Liver (tissue), 9 donors: ENCODE data around the gene PLA1A. TPM values are rescaled to one million over a fixed set of nuclear protein-coding genes. Genes with fewer than 3 reads are reported as not detected.

Source experiments
- DNase-seq: peaks from one replicate; pipeline ENCODE4 v3.0.0-alpha.2; 2017; ENCODE audit warnings: low spot score
- H3K27ac ChIP-seq, 2 donors: one replicate each; pipeline ENCODE4 v1.7.0; 2013; ENCODE audit warnings: inconsistent platforms in 2 of 2, low read length in 2 of 2, control low read depth in 1 of 2, low read depth in 1 of 2, mild to moderate bottlenecking in 1 of 2
- H3K27me3 ChIP-seq, 4 donors: one replicate each; pipeline versions ENCODE4 v1.6.1 to v1.7.0; 2013; ENCODE audit warnings: low read length in 3 of 4, inconsistent platforms in 1 of 4, mild to moderate bottlenecking in 1 of 4, moderate library complexity in 1 of 4; ENCODE audit not compliant: control insufficient read depth in 4 of 4, insufficient read depth in 4 of 4
- H3K36me3 ChIP-seq, 4 donors: one replicate each; pipeline versions ENCODE4 v1.6.1 to v1.7.0; 2013; ENCODE audit warnings: low read length in 3 of 4, mild to moderate bottlenecking in 3 of 4, low read depth in 1 of 4, moderate library complexity in 1 of 4; ENCODE audit not compliant: control insufficient read depth in 4 of 4, insufficient read depth in 3 of 4
- H3K4me1 ChIP-seq, 4 donors: one replicate each; pipeline versions ENCODE4 v1.6.1 to v1.7.0; 2013; ENCODE audit warnings: low read length in 3 of 4, mild to moderate bottlenecking in 3 of 4, moderate library complexity in 1 of 4; ENCODE audit not compliant: control insufficient read depth in 4 of 4, insufficient read depth in 4 of 4
- H3K4me3 ChIP-seq, 3 donors: one replicate each; pipeline versions ENCODE4 v1.6.1 to v1.7.0; 2013; ENCODE audit warnings: low read length in 3 of 3, control low read depth in 1 of 3, low read depth in 1 of 3, mild to moderate bottlenecking in 1 of 3
- H3K9ac ChIP-seq, 2 donors: one replicate each; pipeline ENCODE4 v1.7.0; 2013; ENCODE audit warnings: low read length in 2 of 2, mild to moderate bottlenecking in 2 of 2, moderate library complexity in 2 of 2, control low read depth in 1 of 2, low read depth in 1 of 2
- H3K9me3 ChIP-seq, 4 donors: one replicate each; pipeline versions ENCODE4 v1.6.1 to v1.7.0; 2013; ENCODE audit warnings: low read length in 3 of 4; ENCODE audit not compliant: control insufficient read depth in 4 of 4
- ATF3 ChIP-seq: IDR thresholded peaks from 2 replicates; pipeline ENCODE4 v1.6.1; 2016; ENCODE audit warnings: antibody characterized with exemption
- FOXA1 ChIP-seq: IDR thresholded peaks from 2 replicates; pipeline ENCODE4 v1.6.1; 2016; ENCODE audit warnings: antibody characterized with exemption
- FOXA2 ChIP-seq: IDR thresholded peaks from 2 replicates; pipeline ENCODE4 v1.6.1; 2016; ENCODE audit warnings: antibody characterized with exemption
- GABPA ChIP-seq, 2 donors: IDR thresholded peaks in 1 of 2; conservative IDR thresholded peaks in 1 of 2; 2 replicates each; pipeline ENCODE4 v1.6.1; 2016; ENCODE audit warnings: antibody characterized with exemption in 2 of 2, mild to moderate bottlenecking in 1 of 2, moderate library complexity in 1 of 2
- HNF4A ChIP-seq, 2 donors: conservative IDR thresholded peaks; 2 replicates each; pipeline ENCODE4 v1.6.1; 2016; ENCODE audit warnings: antibody characterized with exemption in 2 of 2, mild to moderate bottlenecking in 2 of 2
- HNF4G ChIP-seq: IDR thresholded peaks from 2 replicates; pipeline ENCODE4 v1.6.1; 2016; ENCODE audit warnings: antibody characterized with exemption
- JUND ChIP-seq, 2 donors: IDR thresholded peaks; 2 replicates each; pipeline ENCODE4 v1.6.1; 2016; ENCODE audit warnings: antibody characterized with exemption in 2 of 2
- MAX ChIP-seq: IDR thresholded peaks from 2 replicates; pipeline ENCODE4 v1.6.1; 2016; ENCODE audit warnings: antibody characterized with exemption
- NR2F2 ChIP-seq: IDR thresholded peaks from 2 replicates; pipeline ENCODE4 v1.6.1; 2016; ENCODE audit warnings: antibody characterized with exemption
- RAD21 ChIP-seq, 2 donors: IDR thresholded peaks; 2 replicates each; pipeline ENCODE4 v1.6.1; 2016; ENCODE audit warnings: antibody characterized with exemption in 2 of 2, mild to moderate bottlenecking in 2 of 2
- REST ChIP-seq: IDR thresholded peaks from 2 replicates; pipeline ENCODE4 v1.6.1; 2016; ENCODE audit warnings: antibody characterized with exemption, mild to moderate bottlenecking
- SP1 ChIP-seq: IDR thresholded peaks from 2 replicates; pipeline ENCODE4 v1.6.1; 2018; ENCODE audit warnings: antibody characterized with exemption, mild to moderate bottlenecking
- YY1 ChIP-seq: IDR thresholded peaks from 2 replicates; pipeline ENCODE4 v1.6.1; 2016; ENCODE audit warnings: antibody characterized with exemption, mild to moderate bottlenecking
- ZBTB33 ChIP-seq: IDR thresholded peaks from 2 replicates; pipeline ENCODE4 v1.6.1; 2016; ENCODE audit warnings: antibody characterized with exemption
- WGBS: extraction: QIAGEN DNeasy Blood & Tissue Kit; methylation state at CpG from one replicate; pipeline ENCODE4 v1.1.7; 2013; 5-methylcytosine and 5-hydroxymethylcytosine counted together
- polyA plus RNA-seq, 2 donors: library from polyadenylated mRNA; stranded (reverse) in 1 of 2; unstranded in 1 of 2; fragments of 200-250 nt in 1 of 2; fragments of >200 nt in 1 of 2; fragmentation: Nextera tagmentation in 1 of 2; extraction: Ambion mirVana in 1 of 2; gene quantifications; one replicate each; pipeline versions ENCODE4 v1.2.1 to v1.2.3, GENCODE V29; 2013 to 2015
- total RNA-seq, 2 donors: library from RNA; depleted of rRNA; stranded (reverse); fragments of >200 nt; gene quantifications; one replicate each; pipeline ENCODE4 v1.2.3, GENCODE V29; 2014
- TF ChIP-seq, protein P1 (sequence below): fragments of 150-350 bp; IDR thresholded peaks from 2 replicates; pipeline ENCODE4 v1.5.1; 2017; ENCODE audit warnings: improper control_type of control experiment, low read depth, low read length; ENCODE audit not compliant: missing input control
- donor health status: healthy.
- donor health status: healthy.
- donor health status: healthy.
- donor health status: healthy.
- donor health status: healthy.

Gene PLA1A
- total and polyA plus RNA-seq, 4 donors: 6.0 to 63.9 (median 33.0) TPM

- Histone ChIP-seq H3K4me3 (no peak overlapping the region), H3K9ac (no peak overlapping the region), H3K36me3 (peaks cover 0 to 3% (median 0%) of the 10 kb centered on the region in 4 donors), H3K27me3 (no peaks in the 10 kb centered on the region), H3K9me3 (no peaks in the 10 kb centered on the region), H3K4me1 (no peaks in the 10 kb centered on the region), H3K27ac (no peak overlapping the region)
- DNase-seq: no peak
- TF ChIP-seq YY1: no peak
- TF ChIP-seq MAX: no peak
- no peak for TF ChIP-seq FOXA2
- TF ChIP-seq NR2F2: no peak
- TF ChIP-seq GABPA (IDR thresholded peaks at IDR 0.05 in 1 of 2, conservative IDR thresholded peaks at IDR 0.05 in 1 of 2): no peak
- TF ChIP-seq JUND (IDR thresholded peaks at IDR 0.05): no peak
- TF ChIP-seq ATF3: no peak
- TF ChIP-seq HNF4G: no peak
- no peak for TF ChIP-seq RAD21 (IDR thresholded peaks at IDR 0.05)
- 92% methylated on average over 7 of the region's 7 CpGs for WGBS
Observed at GRCh38 chr3:119630880-119631329, 33.2 kb downstream of the PLA1A start.

DNA sequence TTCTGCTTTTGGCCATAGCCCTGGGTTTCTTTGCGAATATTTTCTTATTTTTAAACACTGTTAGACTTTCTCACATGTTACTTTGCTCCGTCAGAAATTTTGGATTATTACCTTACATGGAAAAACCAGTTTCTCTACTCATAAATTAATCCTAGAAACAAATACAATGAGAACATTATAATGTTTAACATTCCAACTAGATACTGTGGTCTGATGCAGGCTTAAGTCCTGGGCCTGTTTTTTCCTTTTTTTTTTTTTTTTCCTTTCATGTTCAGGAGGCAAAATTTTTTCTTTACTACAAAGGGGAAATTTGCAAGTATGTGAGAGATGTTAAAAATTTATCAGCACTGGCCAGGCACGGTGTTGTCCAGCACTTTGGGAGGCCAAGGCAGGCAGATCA lies 33.8 kb downstream of the PLA1A start:
- no peak for TF ChIP-seq ATF3
- TF ChIP-seq FOXA1: no peak
- TF ChIP-seq ZBTB33: no peak
- no peak for TF ChIP-seq JUND (IDR thresholded peaks at IDR 0.05)
- no peak for TF ChIP-seq SP1
- no peak for TF ChIP-seq HNF4A (conservative IDR thresholded peaks at IDR 0.05)
- TF ChIP-seq, protein P1, sequence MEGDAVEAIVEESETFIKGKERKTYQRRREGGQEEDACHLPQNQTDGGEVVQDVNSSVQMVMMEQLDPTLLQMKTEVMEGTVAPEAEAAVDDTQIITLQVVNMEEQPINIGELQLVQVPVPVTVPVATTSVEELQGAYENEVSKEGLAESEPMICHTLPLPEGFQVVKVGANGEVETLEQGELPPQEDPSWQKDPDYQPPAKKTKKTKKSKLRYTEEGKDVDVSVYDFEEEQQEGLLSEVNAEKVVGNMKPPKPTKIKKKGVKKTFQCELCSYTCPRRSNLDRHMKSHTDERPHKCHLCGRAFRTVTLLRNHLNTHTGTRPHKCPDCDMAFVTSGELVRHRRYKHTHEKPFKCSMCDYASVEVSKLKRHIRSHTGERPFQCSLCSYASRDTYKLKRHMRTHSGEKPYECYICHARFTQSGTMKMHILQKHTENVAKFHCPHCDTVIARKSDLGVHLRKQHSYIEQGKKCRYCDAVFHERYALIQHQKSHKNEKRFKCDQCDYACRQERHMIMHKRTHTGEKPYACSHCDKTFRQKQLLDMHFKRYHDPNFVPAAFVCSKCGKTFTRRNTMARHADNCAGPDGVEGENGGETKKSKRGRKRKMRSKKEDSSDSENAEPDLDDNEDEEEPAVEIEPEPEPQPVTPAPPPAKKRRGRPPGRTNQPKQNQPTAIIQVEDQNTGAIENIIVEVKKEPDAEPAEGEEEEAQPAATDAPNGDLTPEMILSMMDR: no peak
- TF ChIP-seq HNF4G: no peak
- TF ChIP-seq FOXA2: no peak
- no peak for TF ChIP-seq RAD21 (IDR thresholded peaks at IDR 0.05)
- no peak for TF ChIP-seq REST
- TF ChIP-seq NR2F2: no peak
- Histone ChIP-seq H3K4me3 (no peak overlapping the region), H3K36me3 (peaks cover 0 to under 1% (median 0%) of the 10 kb centered on the region in 4 donors), H3K27me3 (no peaks in the 10 kb centered on the region), H3K9me3 (no peaks in the 10 kb centered on the region), H3K4me1 (no peaks in the 10 kb centered on the region), H3K27ac (no peak overlapping the region), H3K9ac (no peak overlapping the region)
- DNase-seq: no peak
- WGBS: 87% methylated on average over 3 of the region's 3 CpGs
